K562 (cell line): ENCODE measurements around the gene NR6A1. TPM values are rescaled to one million over a fixed set of nuclear protein-coding genes. Genes with fewer than 3 reads are reported as not detected.

Experiments
- BMI1 ChIP-seq: fragments of 150-350 bp; IDR thresholded peaks from 2 replicates; pipeline ENCODE4 v1.6.1; 2014; ENCODE audit warnings: low read length
- DDX20 ChIP-seq: fragments of 450-650 bp; IDR thresholded peaks from 2 replicates; pipeline ENCODE4 v1.6.1; 2016; ENCODE audit warnings: missing genetic modification characterization, low read depth, mild to moderate bottlenecking, missing compliant biosample characterization, moderate library complexity
- HBP1 ChIP-seq: fragments of 450-650 bp; formaldehyde crosslinking; IDR thresholded peaks from 2 replicates; pipeline ENCODE4 v1.4.0; 2022; ENCODE audit warnings: missing genetic modification characterization
- HDAC3 ChIP-seq: fragments of 450-650 bp; IDR thresholded peaks from 2 replicates; pipeline ENCODE4 v1.6.1; 2018; ENCODE audit warnings: borderline replicate concordance, mild to moderate bottlenecking, moderate library complexity; ENCODE audit not compliant: partially characterized antibody
- MCM2 ChIP-seq: fragments of 450-650 bp; IDR thresholded peaks from 2 replicates; pipeline ENCODE4 v1.6.1; 2017; ENCODE audit warnings: low read depth, mild to moderate bottlenecking
- MYNN ChIP-seq, 2 experiments: sonication (generic); formaldehyde crosslinking in 1 of 2; IDR thresholded peaks; 2 replicates each; pipeline versions ENCODE4 v1.5.0 to v1.6.1; 2016 to 2020; ENCODE audit warnings: antibody characterized with exemption in 1 of 2, missing genetic modification reagents in 1 of 2
- NELFE ChIP-seq: IDR thresholded peaks from 2 replicates; pipeline ENCODE4 v1.6.1; 2011; ENCODE audit warnings: mild to moderate bottlenecking; ENCODE audit not compliant: insufficient read depth, insufficient read length
- NR3C1 ChIP-seq: sonication (generic); formaldehyde crosslinking; IDR thresholded peaks from 2 replicates; pipeline ENCODE4 v1.8.1; 2022; ENCODE audit warnings: missing genetic modification reagents
- PCBP1 ChIP-seq: fragments of 200-400 bp; formaldehyde crosslinking; IDR thresholded peaks from 2 replicates; pipeline ENCODE4 v1.6.1; 2018; ENCODE audit warnings: mild to moderate bottlenecking, low read depth, low read length; ENCODE audit not compliant: poor library complexity, severe bottlenecking
- PHB2 ChIP-seq: fragments of 450-650 bp; IDR thresholded peaks from 2 replicates; pipeline ENCODE4 v1.6.1; 2017; ENCODE audit warnings: low read depth
- PREB ChIP-seq: sonication (generic); formaldehyde crosslinking; IDR thresholded peaks from 2 replicates; pipeline ENCODE4 v1.8.1; 2023; ENCODE audit warnings: mild to moderate bottlenecking, missing genetic modification reagents
- RBM14 ChIP-seq: fragments of 200-400 bp; formaldehyde crosslinking; IDR thresholded peaks from 2 replicates; pipeline ENCODE4 v1.6.1; 2018; ENCODE audit warnings: low read depth, mild to moderate bottlenecking, low read length, moderate library complexity, borderline replicate concordance; ENCODE audit not compliant: insufficient read depth
- SMARCA4 ChIP-seq: fragments of 450-650 bp; IDR thresholded peaks from 2 replicates; pipeline ENCODE4 v1.6.1; 2016
- TSC22D4 ChIP-seq: fragments of 450-650 bp; IDR thresholded peaks from 2 replicates; pipeline ENCODE4 v1.6.1; 2016; ENCODE audit warnings: missing genetic modification characterization, missing biosample characterization, control low read depth
- ZEB2 ChIP-seq: fragments of 450-650 bp; IDR thresholded peaks from 2 replicates; pipeline ENCODE4 v1.6.1; 2016
- ZNF174 ChIP-seq: fragments of 250-450 bp; sonication (Bioruptor Pico); IDR thresholded peaks from 2 replicates; pipeline ENCODE4 v1.4.0; 2020; ENCODE audit warnings: mild to moderate bottlenecking
- ZNF274 ChIP-seq: IDR thresholded peaks from 2 replicates; pipeline ENCODE4 v1.6.1; 2011; ENCODE audit warnings: low read depth, mild to moderate bottlenecking, low read length, moderate library complexity, borderline replicate concordance
- ZNF316 ChIP-seq: fragments of 450-650 bp; IDR thresholded peaks from 2 replicates; pipeline ENCODE4 v1.6.1; 2016
- polyA plus RNA-seq, 8 experiments: library from polyadenylated mRNA; depleted of rRNA in 4 of 8; stranded (reverse) in 5 of 8; unstranded in 3 of 8; fragments of >200 nt; fragmentation: Nextera tagmentation in 2 of 8; fragmentation: Illumina TruSeq in 1 of 8; extraction: Ambion mirVana in 2 of 8; extraction: Trizol in 1 of 8; gene quantifications; 2 replicates each; pipeline versions ENCODE4 v1.2.1 to v1.2.3, GENCODE V29; 2011 to 2014; ENCODE audit warnings: inconsistent platforms in 1 of 8, missing spikeins in 1 of 8
- total RNA-seq, 7 experiments: library from RNA; depleted of rRNA in 6 of 7; stranded (reverse); fragments of >200 nt in 6 of 7; fragmentation: Illumina TruSeq in 2 of 7; extraction: Trizol in 2 of 7; gene quantifications; 2 replicates each; pipeline versions ENCODE4 v1.2.1 to v1.2.3, GENCODE V29; 2011 to 2021; ENCODE audit warnings: low replicate concordance in 1 of 7
- TF ChIP-seq, protein P1 (sequence below): sonication (generic); formaldehyde crosslinking; IDR thresholded peaks from 2 replicates; pipeline ENCODE4 v1.5.0; 2020; ENCODE audit warnings: missing genetic modification reagents
- TF ChIP-seq, protein P2 (sequence below): fragments of 250-450 bp; sonication (Bioruptor Pico); IDR thresholded peaks from 2 replicates; pipeline ENCODE4 v1.8.0; 2022; ENCODE audit warnings: inconsistent platforms
- TF ChIP-seq, protein P3 (sequence below): sonication (generic); formaldehyde crosslinking; IDR thresholded peaks from 2 replicates; pipeline ENCODE4 v1.8.0; 2022; ENCODE audit warnings: mild to moderate bottlenecking, missing genetic modification reagents

NR6A1 gene
- total and polyA plus RNA-seq, 9 of the 15 experiments (the other 6 are each of a cell fraction or from before 2014, with no cell fraction given): 9.7 to 55.4 (median 28.3) TPM

- TF ChIP-seq PREB (CRISPR knock-in tag): no peak
- no peak for TF ChIP-seq ZEB2
- TF ChIP-seq ZNF174 (CRISPR knock-in tag): no peak
- 0 out of 2 replicates have a peak, but pooled peaks have one; percentile 22 for TF ChIP-seq SMARCA4
- TF ChIP-seq HBP1 (CRISPR knock-in tag): peak; percentile 44; the same call in 1 of the 2 replicates
- no peak for TF ChIP-seq TSC22D4
- TF ChIP-seq HDAC3: no peak
- TF ChIP-seq PHB2: no peak
- TF ChIP-seq PCBP1: no peak
- TF ChIP-seq RBM14: no peak
- no peak for TF ChIP-seq ZNF316
- TF ChIP-seq, protein P1, sequence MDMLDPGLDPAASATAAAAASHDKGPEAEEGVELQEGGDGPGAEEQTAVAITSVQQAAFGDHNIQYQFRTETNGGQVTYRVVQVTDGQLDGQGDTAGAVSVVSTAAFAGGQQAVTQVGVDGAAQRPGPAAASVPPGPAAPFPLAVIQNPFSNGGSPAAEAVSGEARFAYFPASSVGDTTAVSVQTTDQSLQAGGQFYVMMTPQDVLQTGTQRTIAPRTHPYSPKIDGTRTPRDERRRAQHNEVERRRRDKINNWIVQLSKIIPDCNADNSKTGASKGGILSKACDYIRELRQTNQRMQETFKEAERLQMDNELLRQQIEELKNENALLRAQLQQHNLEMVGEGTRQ: 0 out of 2 replicates have a peak, but pooled peaks have one; percentile 22
- TF ChIP-seq, protein P2, sequence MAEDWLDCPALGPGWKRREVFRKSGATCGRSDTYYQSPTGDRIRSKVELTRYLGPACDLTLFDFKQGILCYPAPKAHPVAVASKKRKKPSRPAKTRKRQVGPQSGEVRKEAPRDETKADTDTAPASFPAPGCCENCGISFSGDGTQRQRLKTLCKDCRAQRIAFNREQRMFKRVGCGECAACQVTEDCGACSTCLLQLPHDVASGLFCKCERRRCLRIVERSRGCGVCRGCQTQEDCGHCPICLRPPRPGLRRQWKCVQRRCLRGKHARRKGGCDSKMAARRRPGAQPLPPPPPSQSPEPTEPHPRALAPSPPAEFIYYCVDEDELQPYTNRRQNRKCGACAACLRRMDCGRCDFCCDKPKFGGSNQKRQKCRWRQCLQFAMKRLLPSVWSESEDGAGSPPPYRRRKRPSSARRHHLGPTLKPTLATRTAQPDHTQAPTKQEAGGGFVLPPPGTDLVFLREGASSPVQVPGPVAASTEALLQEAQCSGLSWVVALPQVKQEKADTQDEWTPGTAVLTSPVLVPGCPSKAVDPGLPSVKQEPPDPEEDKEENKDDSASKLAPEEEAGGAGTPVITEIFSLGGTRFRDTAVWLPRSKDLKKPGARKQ (CRISPR knock-in tag): no peak
- TF ChIP-seq, protein P3, sequence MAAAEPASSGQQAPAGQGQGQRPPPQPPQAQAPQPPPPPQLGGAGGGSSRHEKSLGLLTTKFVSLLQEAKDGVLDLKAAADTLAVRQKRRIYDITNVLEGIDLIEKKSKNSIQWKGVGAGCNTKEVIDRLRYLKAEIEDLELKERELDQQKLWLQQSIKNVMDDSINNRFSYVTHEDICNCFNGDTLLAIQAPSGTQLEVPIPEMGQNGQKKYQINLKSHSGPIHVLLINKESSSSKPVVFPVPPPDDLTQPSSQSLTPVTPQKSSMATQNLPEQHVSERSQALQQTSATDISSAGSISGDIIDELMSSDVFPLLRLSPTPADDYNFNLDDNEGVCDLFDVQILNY (CRISPR knock-in tag): no peak
- TF ChIP-seq MCM2: no peak
- TF ChIP-seq DDX20 (tag): no peak
- TF ChIP-seq BMI1: no peak
- no peak for TF ChIP-seq NR3C1 (CRISPR knock-in tag)
- no peak for TF ChIP-seq NELFE
- TF ChIP-seq MYNN (IDR thresholded peaks at IDR 0.05): 0 out of 2 replicates have a peak, but pooled peaks have one; percentile 44
- TF ChIP-seq MYNN (CRISPR knock-in tag; IDR thresholded peaks at IDR 0.05): no peak
- TF ChIP-seq ZNF274: no peak
These were observed 259.0 kb downstream of the NR6A1 start (continued) for GRCh38 chr9:124511891-124512805.
